OCI-LY3 (cell line): ENCODE data around the gene PER3.

Source experiments
- H2AFZ ChIP-seq: fragments of 200-600, 300-600 bp; shearing (Covaris generic); 2 replicates; pipeline ENCODE4 v1.6.0; 2014; ENCODE audit warnings: antibody characterized with exemption, low read depth, low read length
- H3K27ac ChIP-seq: fragments of 200-600, 300-600 bp; sonication (generic); 2 replicates; pipeline ENCODE4 v1.5.1; 2014; ENCODE audit warnings: mild to moderate bottlenecking, low read length, moderate library complexity, mixed read lengths
- H3K27me3 ChIP-seq: fragments of 200-600, 300-600 bp; sonication (generic); 2 replicates; pipeline ENCODE4 v1.6.1; 2014; ENCODE audit warnings: low read depth, low read length, mixed read lengths
- H3K36me3 ChIP-seq: fragments of 200-600, 300-600 bp; sonication (generic); replicated peaks from 2 replicates; pipeline ENCODE3; 2014; ENCODE audit warnings: low read depth, low read length, mixed read lengths
- H3K4me1 ChIP-seq: fragments of 300-600, 200-600 bp; sonication (generic); 2 replicates; pipeline ENCODE4 v1.6.1; 2014; ENCODE audit warnings: low read length, mixed read lengths
- H3K4me2 ChIP-seq: fragments of 200-600, 300-600 bp; sonication (generic); 2 replicates; pipeline ENCODE4 v1.6.1; 2014; ENCODE audit warnings: low read length, mixed read lengths
- H3K4me3 ChIP-seq: fragments of 300-600, 200-600 bp; sonication (generic); 2 replicates; pipeline ENCODE4 v1.5.1; 2014; ENCODE audit warnings: antibody characterized with exemption, mild to moderate bottlenecking, low read length, moderate library complexity
- H3K79me2 ChIP-seq: fragments of 300-600, 200-600 bp; shearing (Covaris generic); 2 replicates; pipeline ENCODE4 v1.6.1; 2014; ENCODE audit warnings: mild to moderate bottlenecking, low read length, mixed read lengths
- H3K9ac ChIP-seq: fragments of 300-600, 200-600 bp; shearing (Covaris generic); 2 replicates; pipeline ENCODE4 v1.6.0; 2014; ENCODE audit warnings: mild to moderate bottlenecking, low read length, moderate library complexity
- H3K9me3 ChIP-seq: fragments of 200-600, 300-600 bp; shearing (Covaris generic); 2 replicates; pipeline ENCODE4 v1.6.1; 2014; ENCODE audit warnings: low read length, mixed read lengths; ENCODE audit not compliant: insufficient read depth
- H4K20me1 ChIP-seq: fragments of 200-600, 300-600 bp; sonication (generic); 2 replicates; pipeline ENCODE4 v1.6.1; 2016; ENCODE audit warnings: low read length, mixed read lengths; ENCODE audit not compliant: insufficient read depth
- CTCF ChIP-seq: fragments of 200-600, 300-600 bp; sonication (generic); IDR thresholded peaks from 2 replicates; pipeline ENCODE4 v1.5.1; 2014; ENCODE audit warnings: antibody characterized with exemption, low read length, low read depth
- EZH2phosphoT487 ChIP-seq: fragments of 200-600 bp; shearing (Covaris generic); IDR thresholded peaks from 2 replicates; pipeline ENCODE4 v1.6.1; 2018; ENCODE audit warnings: antibody characterized with exemption, mixed run types, low read depth

PER3 gene

GRCh38 chr1:7891804-7892203 lies 107.7 kb downstream of the PER3 start:
- no peaks in the 10 kb centered on the region for H3K36me3 ChIP-seq
- H3K4me2 ChIP-seq = no peak overlapping the region
- H3K79me2 ChIP-seq = no peaks in the 10 kb centered on the region
- no peak overlapping the region for H3K9ac ChIP-seq
- H3K4me1 ChIP-seq = no peaks in the 10 kb centered on the region
- no peaks in the 10 kb centered on the region for H4K20me1 ChIP-seq
- no peak overlapping the region for H3K4me3 ChIP-seq
- TF ChIP-seq CTCF (no peak), EZH2phosphoT487 (no peak)
- no peaks in the 10 kb centered on the region for H3K27me3 ChIP-seq
- H2AFZ ChIP-seq = no peak overlapping the region
- H3K27ac ChIP-seq = no peak overlapping the region
- H3K9me3 ChIP-seq = no peaks in the 10 kb centered on the region

- Histone ChIP-seq H3K27ac (no peak overlapping the region), H3K4me2 (no peak overlapping the region)
These were observed 109.6 kb downstream of the PER3 start for GRCh38 chr1:7893529-7894180.

More at GRCh38 chr1:7893529-7894180, 109.6 kb downstream of the PER3 start:
- Histone ChIP-seq H3K4me1 (no peaks in the 10 kb centered on the region), H3K79me2 (no peaks in the 10 kb centered on the region), H3K9ac (no peak overlapping the region), H3K4me3 (no peak overlapping the region), H2AFZ (no peak overlapping the region), H3K27me3 (no peaks in the 10 kb centered on the region), H3K36me3 (no peaks in the 10 kb centered on the region), H4K20me1 (no peaks in the 10 kb centered on the region), H3K9me3 (no peaks in the 10 kb centered on the region)
- TF ChIP-seq EZH2phosphoT487 (no peak), CTCF (no peak)
